KBM-7 (cell line): ENCODE measurements around the gene MFN1.

Source experiments
- DNase-seq: peaks from one replicate; pipeline ENCODE4 v3.0.0-alpha.2; 2015
- in situ Hi-C: fragments of 300-500 bp; cut with MboI; formaldehyde crosslinking; loops from 2 replicates; pipeline ENCODE4 v1.14.3; 2020; ENCODE audit warnings: low sequenced_read_pairs, low pct_unique_long_range_greater_than_20kb, mixed read lengths

The MFN1 gene

DNA sequence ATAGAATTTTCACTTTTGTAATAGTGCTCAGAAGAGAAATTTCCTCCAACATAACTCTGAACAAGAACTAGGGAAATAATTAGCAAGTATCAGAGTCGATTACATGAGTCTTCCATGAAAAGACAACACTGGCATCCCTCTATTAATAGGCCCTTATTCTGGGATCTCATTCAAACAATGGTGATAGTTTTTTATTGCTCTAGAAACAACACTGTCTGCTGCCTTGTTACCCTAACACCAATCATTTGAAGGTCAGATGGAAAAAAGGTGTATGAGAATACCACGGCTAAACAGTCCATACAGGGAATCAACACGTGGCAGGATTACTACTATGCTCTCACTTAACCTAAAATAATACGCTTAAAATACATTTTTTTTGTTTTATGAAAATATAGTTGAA, 67.9 kb downstream of the MFN1 start:
- no peak for DNase-seq
- in situ Hi-C loops, result no loop called here

DNA sequence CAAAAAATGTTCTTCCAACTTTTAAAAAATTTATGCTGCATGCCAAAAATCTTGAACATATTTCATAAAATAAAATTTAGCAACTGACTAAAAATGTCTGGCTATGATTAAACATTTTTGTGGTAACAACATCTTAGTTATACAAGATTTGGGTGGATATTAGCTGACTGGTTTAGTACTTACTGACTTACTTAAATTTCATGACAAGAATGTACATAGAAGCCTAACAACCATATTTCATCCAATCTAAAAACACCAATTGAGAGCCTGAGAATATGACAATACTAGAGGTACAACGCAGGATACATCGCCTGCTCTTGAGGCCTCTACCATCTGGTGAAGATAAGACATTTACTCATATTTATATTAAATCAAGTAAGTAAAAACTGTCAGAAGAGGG, 69.2 kb downstream of the MFN1 start:
- DNase-seq, result no peak
- in situ Hi-C loops, result no loop called here

DNA sequence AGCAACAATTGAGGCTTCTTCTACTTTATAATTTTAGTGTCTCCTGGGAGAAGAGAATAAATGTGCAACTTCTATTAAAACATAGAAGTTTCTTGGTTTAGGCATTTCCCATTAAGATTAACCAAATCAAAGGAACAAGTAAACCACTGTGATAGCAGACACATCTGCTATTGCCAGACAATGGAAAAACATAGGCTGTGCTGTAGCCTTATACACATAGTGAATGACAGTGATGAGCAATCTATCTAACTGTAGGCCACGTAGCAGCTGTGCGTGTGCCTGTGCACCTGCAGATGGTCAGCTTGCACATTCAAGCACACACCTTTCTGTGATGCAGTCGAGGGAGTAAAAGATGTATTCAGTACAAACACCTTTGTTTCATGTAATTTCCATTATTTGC, 71.1 kb downstream of the MFN1 start:
- in situ Hi-C loops, result no loop called here
- no peak for DNase-seq

DNA sequence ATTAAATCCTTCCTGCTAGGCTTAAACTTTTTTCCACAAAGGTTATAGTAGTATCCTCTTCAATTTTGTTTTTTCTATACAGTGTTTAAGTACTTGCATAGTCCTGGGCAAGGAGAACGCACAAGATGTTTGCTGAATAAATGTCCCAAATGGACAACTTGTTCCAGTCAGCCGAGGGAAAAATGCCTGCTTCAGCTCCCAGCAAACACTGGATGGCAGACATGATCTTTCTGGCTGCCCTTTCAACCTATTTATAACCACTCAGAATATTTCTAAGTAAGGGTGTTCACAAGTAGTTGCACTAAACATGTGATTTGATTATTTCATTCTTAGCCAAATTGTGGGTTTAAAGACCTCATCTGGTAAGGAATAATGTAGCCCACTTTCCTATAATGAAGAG, 74.0 kb downstream of the MFN1 start:
- DNase-seq, result peak; percentile 39
- in situ Hi-C loops, result no loop called here

DNA sequence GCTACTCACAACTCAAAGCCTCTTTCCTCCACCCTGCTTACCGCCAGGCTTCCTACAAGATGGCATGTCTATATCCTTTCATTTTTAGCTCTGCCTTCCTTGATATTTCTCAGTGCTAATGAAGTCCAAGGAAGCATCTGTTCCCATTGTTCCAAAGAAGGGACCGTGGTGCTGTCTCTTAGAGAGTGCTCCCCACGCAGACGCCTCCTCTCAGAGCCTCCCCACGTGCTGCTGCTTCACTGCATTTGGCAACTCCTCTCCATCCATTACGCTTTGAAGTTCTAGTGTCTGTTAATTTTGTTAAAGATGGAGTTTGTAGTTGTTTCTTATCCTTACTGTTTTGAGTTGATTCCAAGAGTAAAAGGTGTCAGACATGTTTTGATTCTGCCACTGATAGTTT, 77.6 kb downstream of the MFN1 start:
- DNase-seq, result no peak
- in situ Hi-C loops, result no loop called here

DNA sequence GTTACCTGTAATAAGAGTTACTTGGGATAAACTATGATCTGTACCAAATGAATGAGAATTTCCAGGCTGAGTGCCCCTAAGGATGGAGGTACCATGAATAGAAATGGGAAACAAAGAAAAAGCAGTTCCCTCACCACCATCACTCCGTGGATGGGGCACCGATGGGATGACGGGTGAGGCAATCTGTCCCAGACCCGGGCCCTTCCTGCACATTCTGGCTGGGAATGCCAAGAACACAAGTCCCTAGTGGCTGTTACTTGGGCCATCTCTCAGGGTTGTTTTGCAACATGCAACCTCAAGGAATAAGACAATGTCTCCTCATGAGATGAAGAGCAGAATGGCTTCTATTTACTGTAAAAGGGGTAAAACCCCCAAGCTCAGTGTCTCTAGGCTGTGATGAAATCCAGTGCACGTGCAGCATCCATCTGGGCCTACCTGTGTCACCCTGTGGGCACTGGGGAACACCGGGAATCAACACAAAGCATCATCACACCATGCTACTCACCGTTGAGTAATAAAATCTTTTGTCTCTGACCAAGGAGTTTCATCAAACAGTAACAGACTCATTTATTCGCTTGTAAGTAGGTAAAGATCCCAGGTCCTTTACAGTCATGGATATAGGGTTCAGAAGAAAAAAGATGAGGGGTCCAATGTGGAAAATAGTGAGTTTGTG, 81.5 kb downstream of the MFN1 start:
- in situ Hi-C loops, result no loop called here

DNA sequence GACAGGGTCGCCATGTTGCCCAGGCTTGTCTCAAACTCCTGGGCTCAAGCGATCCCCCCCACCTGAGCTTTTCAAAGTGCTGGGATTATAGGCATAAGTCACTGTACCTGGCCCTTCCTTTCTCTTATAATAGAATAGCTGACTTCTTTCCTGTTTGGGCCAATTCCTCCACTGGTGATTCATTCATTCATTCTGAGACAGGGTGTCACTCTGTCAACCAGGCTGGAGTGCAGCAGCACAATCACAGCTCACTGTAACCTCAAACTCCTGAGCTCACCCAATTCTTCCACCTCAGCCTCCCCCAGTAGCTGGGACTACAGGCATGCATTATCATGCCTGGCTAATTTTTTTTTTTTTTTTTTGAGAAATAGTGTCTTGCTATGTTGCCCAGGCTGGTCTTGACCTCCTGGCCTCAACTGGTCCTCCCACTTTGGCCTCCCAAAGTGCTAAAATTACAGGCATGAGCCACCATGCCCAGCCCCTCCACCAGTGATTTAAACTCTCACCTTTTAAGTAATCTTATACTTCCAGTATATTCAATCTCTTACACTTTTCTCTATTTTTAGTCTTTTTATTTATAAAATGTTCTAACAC, 82.9 kb downstream of the MFN1 start:
- in situ Hi-C loops, result no loop called here
- no peak for DNase-seq

More for the DNA sequence above, 81.5 kb downstream of the MFN1 start:
- no peak for DNase-seq

DNA sequence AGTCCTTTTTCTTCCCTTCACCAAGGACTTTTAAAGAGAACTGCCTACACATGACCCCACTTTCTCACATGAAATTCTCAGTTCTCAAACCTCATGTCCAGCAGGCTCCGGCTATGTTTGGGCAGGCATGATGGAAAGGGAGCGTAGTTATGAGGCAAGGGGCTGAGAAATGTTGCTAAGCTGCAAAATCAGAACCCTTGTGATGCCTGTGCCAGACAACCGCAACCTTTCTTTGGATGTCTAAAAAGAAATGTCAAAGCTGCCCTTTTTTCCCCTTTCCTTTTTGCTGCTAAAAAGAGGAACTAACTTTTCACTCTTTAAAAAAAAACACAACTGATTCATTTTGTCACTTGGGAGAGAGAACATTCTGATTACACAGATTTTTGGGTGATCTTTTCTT, 84.5 kb downstream of the MFN1 start:
- DNase-seq, result peak; percentile 88
- in situ Hi-C loops, result no loop called here

DNA sequence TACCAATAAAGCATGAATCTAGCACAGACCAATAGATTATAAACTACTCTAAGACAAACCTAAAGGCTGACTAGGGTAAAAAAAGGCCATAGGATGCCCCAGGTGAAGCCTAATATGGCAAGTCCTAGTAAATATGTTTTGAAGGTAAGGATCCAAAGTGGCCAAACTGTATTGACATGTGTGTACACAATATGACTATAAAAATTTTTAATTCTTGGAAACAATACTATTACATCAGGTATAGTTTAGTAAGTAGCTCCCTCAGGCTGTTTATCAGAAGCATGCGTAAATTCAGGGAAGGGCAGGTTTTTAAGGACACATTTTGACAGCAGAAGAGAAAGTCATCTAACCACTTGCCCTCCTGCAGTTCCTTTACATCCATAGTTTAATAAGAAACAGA, 84.9 kb downstream of the MFN1 start:
- in situ Hi-C loops, result no loop called here
- no peak for DNase-seq

DNA sequence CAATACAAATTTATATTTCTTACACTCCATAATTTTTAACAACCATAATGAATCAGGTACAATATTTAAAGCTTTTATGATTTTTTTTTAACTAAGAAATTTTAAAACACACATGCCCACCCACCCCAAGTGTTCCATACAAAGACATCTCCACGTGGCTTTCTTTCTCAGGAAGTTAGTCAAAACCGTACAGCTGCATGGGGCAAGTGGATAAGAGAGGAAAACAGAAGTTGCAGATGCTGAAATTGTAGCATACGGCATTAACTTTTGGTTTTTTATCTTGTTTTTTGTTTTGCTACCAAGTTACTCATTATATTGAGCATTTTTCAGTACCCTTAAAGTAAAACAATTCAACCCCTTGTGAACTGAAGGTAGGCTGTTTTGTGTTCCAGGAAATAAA, 89.0 kb downstream of the MFN1 start:
- peak; percentile 53 for DNase-seq
- in situ Hi-C loops, result no loop called here

DNA sequence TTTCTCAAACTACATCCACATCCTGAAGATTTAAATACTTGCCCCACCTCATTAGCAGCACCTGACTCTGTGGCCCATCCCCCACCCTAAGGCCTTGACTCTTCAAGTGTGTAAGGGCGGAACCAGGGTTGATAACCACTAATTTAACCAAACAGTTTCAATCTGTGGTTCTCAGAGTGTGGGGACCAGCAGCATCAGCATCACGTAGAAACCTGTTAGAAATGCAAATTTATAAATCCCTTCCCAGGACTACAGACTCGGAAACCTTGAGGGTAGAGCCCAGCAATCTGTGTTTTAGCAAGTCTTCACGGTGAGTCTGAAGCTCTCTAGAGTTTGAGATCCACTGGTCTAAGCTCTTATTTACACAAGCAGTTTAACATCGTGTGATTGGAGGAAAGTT, 91.3 kb downstream of the MFN1 start:
- in situ Hi-C loops, result no loop called here
- no peak for DNase-seq
